Measurements from ENCODE around the gene ABHD16A.

DNA sequence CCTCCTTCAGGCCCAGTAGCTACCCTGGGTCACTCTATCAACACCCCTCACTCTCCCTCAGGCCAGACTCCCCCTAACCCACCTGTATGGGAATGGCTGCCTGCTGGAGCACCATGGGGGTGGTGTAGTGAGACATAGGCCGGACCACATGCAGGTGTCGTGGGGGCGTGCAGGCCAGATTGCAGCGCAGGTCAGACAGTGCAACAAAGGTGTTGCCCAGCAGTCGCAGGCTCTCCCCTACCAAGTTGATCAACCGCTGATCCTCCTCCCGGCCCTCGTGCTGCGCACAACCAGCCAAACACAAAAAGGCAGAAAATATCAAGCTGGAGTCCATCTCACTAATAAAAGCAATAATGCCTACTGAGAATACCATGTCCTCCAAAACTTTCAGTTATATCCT lies 57.8 kb downstream of the ABHD16A start:
- no peak for TF ChIP-seq CTCF (conservative IDR thresholded peaks at IDR 0.05)
- no peak for TF ChIP-seq ZFX (IDR thresholded peaks at IDR 0.05)
